GM23338 (cell line): Measurements from ENCODE around the gene MEPE.

Experiments
- CREB1 ChIP-seq: fragments of 250-450 bp; sonication (Bioruptor Pico); IDR thresholded peaks from 2 replicates; pipeline ENCODE4 v1.5.0; 2020; ENCODE audit warnings: low read depth, mild to moderate bottlenecking, moderate library complexity
- CTCF ChIP-seq, 2 experiments: fragments of 200-600 bp in 1 of 2; sonication (generic) in 1 of 2; conservative IDR thresholded peaks; 2 replicates each; pipeline versions ENCODE4 v1.5.1 to v1.6.1; 2016 to 2017; ENCODE audit warnings: antibody characterized with exemption in 2 of 2, low read depth in 2 of 2, mild to moderate bottlenecking in 2 of 2, moderate library complexity in 1 of 2
- EZH2 ChIP-seq: fragments of 200-600 bp; sonication (generic); IDR thresholded peaks from one replicate; pipeline ENCODE4 v1.8.0; 2017; ENCODE audit warnings: antibody characterized with exemption, mild to moderate bottlenecking, low read depth; ENCODE audit not compliant: unreplicated experiment
- EZH2phosphoT487 ChIP-seq: fragments of 200-600 bp; sonication (generic); IDR thresholded peaks from one replicate; pipeline ENCODE4 v1.8.1; 2018; ENCODE audit warnings: antibody characterized with exemption; ENCODE audit not compliant: unreplicated experiment

GRCh38 chr4:87840149-87840548 is 7.4 kb downstream of the MEPE start:
- TF ChIP-seq CTCF (conservative IDR thresholded peaks at IDR 0.05; ENCODE audit: low read depth in 2 of 2) (no peak), CREB1 (CRISPR knock-in tag) (no peak), EZH2 (no peak), EZH2phosphoT487 (no peak)
